Mesodermal cell (in vitro differentiated cells): Measurements from ENCODE around the gene RSPH10B2.
"Not testable (repeated sequence)": the region's sequence is repeated elsewhere in the genome, so short reads cannot be mapped to it uniquely, and the experiment has no call there.

Experiments used
- H3K27ac ChIP-seq: 2 replicates; pipeline ENCODE4 v1.7.0; 2013; ENCODE audit warnings: mild to moderate bottlenecking, low read depth, low read length, moderate library complexity; ENCODE audit not compliant: severe bottlenecking
- H3K36me3 ChIP-seq: 2 replicates; pipeline ENCODE4 v1.7.1; 2013; ENCODE audit warnings: mild to moderate bottlenecking, low read length, moderate library complexity; ENCODE audit not compliant: control insufficient read depth, insufficient read depth
- H3K4me1 ChIP-seq: one replicate; pipeline ENCODE4 v1.7.1; 2013; ENCODE audit warnings: mild to moderate bottlenecking, low read length; ENCODE audit not compliant: insufficient read depth, control insufficient read depth, poor library complexity, severe bottlenecking
- H3K4me3 ChIP-seq: 2 replicates; pipeline ENCODE4 v1.7.0; 2013; ENCODE audit warnings: low read length, control low read depth, mild to moderate bottlenecking; ENCODE audit not compliant: insufficient read depth, poor library complexity, severe bottlenecking; ENCODE audit errors: extremely low read depth
- H3K9me3 ChIP-seq: 2 replicates; pipeline ENCODE4 v1.7.1; 2013; ENCODE audit warnings: mild to moderate bottlenecking, low read length, moderate library complexity; ENCODE audit not compliant: control insufficient read depth
- WGBS, 2 experiments: methylation state at CpG; one replicate each; pipeline ENCODE4 v1.1.5; 2013; ENCODE audit warnings: missing lambda C conversion rate in 2 of 2; ENCODE audit not compliant: insufficient coverage in 2 of 2; 5-methylcytosine and 5-hydroxymethylcytosine counted together

Gene RSPH10B2

DNA sequence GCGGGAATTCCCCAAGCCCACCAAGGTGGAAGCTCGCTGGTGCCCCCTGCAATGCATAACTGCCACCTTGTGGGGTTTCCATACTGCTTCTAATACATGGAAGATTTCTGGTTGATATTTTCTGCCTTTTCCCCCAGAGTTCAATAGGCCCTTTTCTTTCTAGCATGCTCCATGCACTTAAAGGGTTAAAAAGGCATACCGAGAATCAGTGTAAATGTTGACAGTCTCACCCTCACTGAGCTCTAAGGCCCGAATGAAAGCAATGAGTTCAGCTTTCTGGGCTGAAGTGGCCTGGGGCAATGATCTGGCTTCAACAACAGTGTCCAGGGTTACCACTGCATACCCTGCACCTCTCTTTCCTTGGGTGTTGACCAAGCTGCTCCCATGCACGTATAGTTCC lies 89.2 kb downstream of the RSPH10B2 start:
- H3K36me3 ChIP-seq, H3K4me3 ChIP-seq, H3K9me3 ChIP-seq, H3K27ac ChIP-seq, H3K4me1 ChIP-seq: not testable (repeated sequence)
- WGBS, 2 experiments: 25% methylated on average over 2 of the region's 5 CpGs; no CpG with 5 or more reads in 1 of the 2 experiments

DNA sequence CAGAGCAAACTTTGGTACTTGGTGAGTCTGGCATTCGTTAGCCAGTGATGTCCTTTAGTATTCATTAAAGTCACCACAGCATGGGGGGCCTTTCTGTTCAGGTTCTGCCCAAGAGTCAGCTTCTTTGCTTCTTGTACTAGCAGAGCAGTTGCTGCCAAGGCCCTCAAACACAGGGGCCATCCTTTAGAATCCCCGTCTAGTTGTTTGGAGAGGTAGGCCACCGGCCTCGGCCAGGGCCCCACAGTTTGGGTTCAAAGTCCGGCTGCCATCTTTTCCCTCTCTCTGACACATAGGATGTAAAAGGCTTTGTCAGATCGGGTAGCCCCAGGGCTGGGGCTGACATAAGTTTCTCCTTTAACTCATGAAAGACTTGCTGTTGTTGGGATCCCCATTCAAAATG lies 89.8 kb downstream of the RSPH10B2 start:
- not testable (repeated sequence) for H3K27ac ChIP-seq, H3K9me3 ChIP-seq, H3K36me3 ChIP-seq, H3K4me3 ChIP-seq, H3K4me1 ChIP-seq
- 80 to 87% methylated on average over 3 to 4 of the region's 6 CpGs for WGBS, 2 experiments

GRCh38 chr7:6845971-6846449 lies 92.1 kb downstream of the RSPH10B2 start:
- H3K9me3 ChIP-seq, H3K36me3 ChIP-seq, H3K4me1 ChIP-seq, H3K27ac ChIP-seq, H3K4me3 ChIP-seq: not testable (repeated sequence)
- 73% methylated on average over 4 to 5 of the region's 16 CpGs for WGBS, 2 experiments

DNA sequence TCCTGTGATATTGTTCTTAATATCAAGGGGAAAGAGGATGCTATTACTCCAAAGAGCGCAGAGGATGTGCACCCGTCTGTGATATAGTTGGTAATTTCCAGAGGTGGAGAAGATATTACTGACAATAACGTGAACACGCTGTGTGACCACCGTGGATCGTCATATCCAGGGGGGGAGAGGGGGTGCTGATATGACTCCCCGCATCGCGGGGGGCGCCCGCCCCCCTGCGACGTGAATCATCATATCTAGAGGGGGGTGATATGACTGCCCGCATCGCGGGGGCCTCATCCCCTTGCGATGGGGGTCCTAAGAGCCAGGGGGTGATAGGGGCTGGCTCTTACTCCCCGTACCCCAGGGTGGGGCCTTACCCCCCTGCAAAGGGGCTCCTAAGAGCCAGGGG lies 93.8 kb downstream of the RSPH10B2 start:
- 89% methylated on average over 2 of the region's 18 CpGs; no CpG with 5 or more reads in 1 of the 2 experiments for WGBS, 2 experiments
- not testable (repeated sequence) for H3K9me3 ChIP-seq, H3K4me3 ChIP-seq, H3K27ac ChIP-seq, H3K36me3 ChIP-seq, H3K4me1 ChIP-seq
